Right lobe of liver (tissue), 6 donors: ENCODE measurements around the gene PHYH. TPM values are rescaled to one million over a fixed set of nuclear protein-coding genes. Genes with fewer than 3 reads are reported as not detected.
"Not testable (repeated sequence)": the region's sequence is repeated elsewhere in the genome, so short reads cannot be mapped to it uniquely, and the experiment has no call there.

Experiments
- ATAC-seq, 4 donors: fragments of 200-7000 bp; cut with Tn5 transposase; one replicate each; pipeline ENCODE4 v1.9.1; 2020; ENCODE audit warnings: mild to moderate bottlenecking in 4 of 4, moderate library complexity in 4 of 4
- DNase-seq, 3 donors: peaks; one replicate each; pipeline ENCODE4 v3.0.0-alpha.2; 2020
- H3K27ac ChIP-seq, 3 donors: fragments of 200-600 bp; one replicate each; pipeline ENCODE4 v1.8.0; 2022
- H3K27me3 ChIP-seq, 2 donors: fragments of 200-600 bp; one replicate each; pipeline ENCODE4 v1.8.0; 2022
- H3K36me3 ChIP-seq, 4 donors: fragments of 200-600 bp; sonication (generic) in 1 of 4; one replicate each; pipeline versions ENCODE4 v1.5.1 to v1.8.0; 2017 to 2022; ENCODE audit warnings: control low read depth in 1 of 4
- H3K4me1 ChIP-seq, 4 donors: fragments of 200-600 bp; sonication (generic) in 1 of 4; one replicate each; pipeline versions ENCODE4 v1.5.1 to v1.8.0; 2017 to 2022; ENCODE audit warnings: control low read depth in 1 of 4
- H3K4me3 ChIP-seq, 3 donors: fragments of 200-600 bp; one replicate each; pipeline ENCODE4 v1.8.0; 2022
- H3K9me3 ChIP-seq, 4 donors: fragments of 200-600 bp; sonication (generic) in 1 of 4; one replicate each; pipeline versions ENCODE4 v1.5.1 to v1.8.0; 2017 to 2022; ENCODE audit warnings: control low read depth in 1 of 4
- POLR2A ChIP-seq: fragments of 450-650 bp; IDR thresholded peaks from one replicate; pipeline ENCODE4 v1.6.1; 2017; ENCODE audit warnings: antibody characterized with exemption, mild to moderate bottlenecking
- WGBS: methylation state at CpG from one replicate; pipeline ENCODE4 v1.1.6; 2018; ENCODE audit warnings: low coverage, low lambda C conversion rate; ENCODE audit not compliant: insufficient coverage; ENCODE audit errors: missing lambda C conversion rate; 5-methylcytosine and 5-hydroxymethylcytosine counted together
- intact Hi-C, 2 donors: fragments of 100-400 bp; cut with DNase I; formaldehyde crosslinking; loops; one replicate each; pipeline versions ENCODE4 v1.11.2 to v1.14.1; 2022
- total RNA-seq, 6 experiments: library from RNA; depleted of rRNA in 2 of 6; stranded (reverse); fragments of >200 nt in 2 of 6; fragmentation: NEBNext Ultra II Directional in 3 of 6; extraction: Animal tissue kit (Norgen Biotek cat#: 25700) in 3 of 6; gene quantifications; one replicate each; pipeline versions ENCODE4 v1.1.0 to v1.2.4, GENCODE V29; 2016 to 2023
- TF ChIP-seq, protein P1 (sequence below), 4 donors: fragments of 200-600 bp in 3 of 4; fragments of 450-650 bp in 1 of 4; IDR thresholded peaks; one replicate each; pipeline versions ENCODE4 v1.5.1 to v1.8.0; 2016 to 2022; ENCODE audit warnings: antibody characterized with exemption in 4 of 4, mild to moderate bottlenecking in 2 of 4
- donor health status: DM: no; HTN: yes; CAD: no.
- donor health status: DM: no; HTN: no; CAD: no.
- donor health status: DM: no; HTN: no; CAD: no.
- donor health status: DM: no; HTN: yes; CAD: no.
- donor health status: DM: no; HTN: yes; CAD: no.

PHYH gene
- total RNA-seq, 6 experiments from 2014 or later = 76.8 to 204 (median 141) TPM

DNA sequence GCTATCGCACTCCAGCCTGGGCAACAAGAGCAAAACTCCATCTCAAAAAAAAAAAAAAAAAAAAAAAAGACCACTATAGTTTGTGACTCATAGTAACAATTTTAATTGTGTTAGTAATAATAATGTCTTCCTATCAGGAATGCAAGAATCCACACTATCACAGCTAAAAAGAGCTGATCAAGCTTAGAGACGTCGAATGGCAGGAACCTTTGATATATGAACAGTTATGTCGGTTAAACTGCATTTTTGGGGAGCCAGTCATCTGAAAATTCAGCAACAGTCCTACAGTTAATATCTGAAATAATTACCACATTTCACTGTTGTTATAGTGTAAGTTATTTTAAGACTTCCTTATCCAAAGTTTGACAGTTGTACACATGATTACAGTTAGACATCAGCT lies 8.8 kb downstream of the PHYH start:
- no peak for ATAC-seq
- Histone ChIP-seq H3K4me3 (no peak overlapping the region), H3K36me3 (peaks cover 0 to 42% (median 14%) of the 10 kb centered on the region in 4 donors), H3K27ac (peak overlapping the region in 1 of 3 donors; percentile 76), H3K9me3 (no peaks in the 10 kb centered on the region), H3K27me3 (no peaks in the 10 kb centered on the region), H3K4me1 (peaks cover 0 to 25% (median 0%) of the 10 kb centered on the region in 4 donors)
- intact Hi-C loops = no loop called here
- 88% methylated on average over 4 of the region's 4 CpGs for WGBS
- TF ChIP-seq POLR2A = no peak
- TF ChIP-seq, protein P1, sequence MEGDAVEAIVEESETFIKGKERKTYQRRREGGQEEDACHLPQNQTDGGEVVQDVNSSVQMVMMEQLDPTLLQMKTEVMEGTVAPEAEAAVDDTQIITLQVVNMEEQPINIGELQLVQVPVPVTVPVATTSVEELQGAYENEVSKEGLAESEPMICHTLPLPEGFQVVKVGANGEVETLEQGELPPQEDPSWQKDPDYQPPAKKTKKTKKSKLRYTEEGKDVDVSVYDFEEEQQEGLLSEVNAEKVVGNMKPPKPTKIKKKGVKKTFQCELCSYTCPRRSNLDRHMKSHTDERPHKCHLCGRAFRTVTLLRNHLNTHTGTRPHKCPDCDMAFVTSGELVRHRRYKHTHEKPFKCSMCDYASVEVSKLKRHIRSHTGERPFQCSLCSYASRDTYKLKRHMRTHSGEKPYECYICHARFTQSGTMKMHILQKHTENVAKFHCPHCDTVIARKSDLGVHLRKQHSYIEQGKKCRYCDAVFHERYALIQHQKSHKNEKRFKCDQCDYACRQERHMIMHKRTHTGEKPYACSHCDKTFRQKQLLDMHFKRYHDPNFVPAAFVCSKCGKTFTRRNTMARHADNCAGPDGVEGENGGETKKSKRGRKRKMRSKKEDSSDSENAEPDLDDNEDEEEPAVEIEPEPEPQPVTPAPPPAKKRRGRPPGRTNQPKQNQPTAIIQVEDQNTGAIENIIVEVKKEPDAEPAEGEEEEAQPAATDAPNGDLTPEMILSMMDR (IDR thresholded peaks at IDR 0.05) = no peak
- DNase-seq = no peak

DNA sequence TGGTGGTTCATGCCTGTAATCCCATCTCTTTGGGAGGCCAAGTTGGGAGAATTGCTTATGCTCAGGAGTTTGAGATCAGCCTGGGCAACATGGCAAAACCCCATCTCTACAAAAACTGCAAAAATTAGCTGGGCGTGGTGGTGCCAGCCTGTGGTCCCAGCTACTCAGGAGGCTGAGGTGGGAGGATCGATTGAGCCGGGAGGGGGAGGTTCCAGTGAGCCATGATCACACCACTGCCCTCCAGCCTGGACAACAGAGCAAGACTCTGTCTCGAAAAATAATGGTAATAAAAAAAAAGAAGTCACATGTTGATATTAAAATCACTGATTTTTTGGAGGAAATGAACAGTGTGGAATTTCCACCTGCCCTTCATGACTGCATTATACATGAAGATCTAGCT lies 15.8 kb downstream of the PHYH start:
- TF ChIP-seq POLR2A = no peak
- TF ChIP-seq, protein P1 (IDR thresholded peaks at IDR 0.05) = no peak
- peak overlapping the region in 2 of 3 donors; percentile 5 to 79 for H3K27ac ChIP-seq
- no peak overlapping the region for H3K4me3 ChIP-seq
- 69% methylated on average over 4 of the region's 4 CpGs for WGBS
- H3K27me3 ChIP-seq = no peaks in the 10 kb centered on the region
- no peak for DNase-seq
- H3K9me3 ChIP-seq = no peaks in the 10 kb centered on the region
- ATAC-seq = no peak
- H3K36me3 ChIP-seq = peaks cover 0 to 50% (median 6%) of the 10 kb centered on the region in 4 donors
- intact Hi-C loops = no loop called here
- H3K4me1 ChIP-seq = peaks cover 0 to 21% (median 5%) of the 10 kb centered on the region in 4 donors

DNA sequence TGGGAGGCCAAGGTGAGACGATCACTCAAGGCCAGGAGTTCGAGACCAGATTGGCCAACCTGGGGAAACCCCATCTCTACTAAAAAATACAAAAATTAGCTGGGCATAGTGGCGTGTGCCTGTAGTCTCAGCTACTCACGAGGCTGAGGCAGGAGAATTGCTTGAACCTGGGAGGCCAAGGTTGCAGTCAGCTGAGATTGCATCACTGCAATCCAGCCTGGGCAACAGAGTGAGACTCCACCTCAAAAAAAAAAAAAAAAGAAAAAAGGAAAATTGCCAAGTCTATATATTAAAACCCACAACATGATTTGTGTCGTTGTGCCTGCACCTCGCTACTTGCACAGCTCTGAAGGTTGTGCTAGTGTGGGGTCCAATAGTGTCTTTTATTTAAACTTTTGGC lies 17.5 kb downstream of the PHYH start:
- DNase-seq, H3K9me3 ChIP-seq, ATAC-seq, H3K4me3 ChIP-seq, intact Hi-C loops, H3K27me3 ChIP-seq: not testable (repeated sequence)
- Histone ChIP-seq H3K36me3 (peaks cover 0 to 47% (median 7%) of the 10 kb centered on the region in 4 donors), H3K4me1 (peaks cover 0 to 21% (median 5%) of the 10 kb centered on the region in 4 donors), H3K27ac (peak overlapping the region in 1 of 3 donors; percentile 79)
- WGBS = 58% methylated on average over 5 of the region's 6 CpGs

DNA sequence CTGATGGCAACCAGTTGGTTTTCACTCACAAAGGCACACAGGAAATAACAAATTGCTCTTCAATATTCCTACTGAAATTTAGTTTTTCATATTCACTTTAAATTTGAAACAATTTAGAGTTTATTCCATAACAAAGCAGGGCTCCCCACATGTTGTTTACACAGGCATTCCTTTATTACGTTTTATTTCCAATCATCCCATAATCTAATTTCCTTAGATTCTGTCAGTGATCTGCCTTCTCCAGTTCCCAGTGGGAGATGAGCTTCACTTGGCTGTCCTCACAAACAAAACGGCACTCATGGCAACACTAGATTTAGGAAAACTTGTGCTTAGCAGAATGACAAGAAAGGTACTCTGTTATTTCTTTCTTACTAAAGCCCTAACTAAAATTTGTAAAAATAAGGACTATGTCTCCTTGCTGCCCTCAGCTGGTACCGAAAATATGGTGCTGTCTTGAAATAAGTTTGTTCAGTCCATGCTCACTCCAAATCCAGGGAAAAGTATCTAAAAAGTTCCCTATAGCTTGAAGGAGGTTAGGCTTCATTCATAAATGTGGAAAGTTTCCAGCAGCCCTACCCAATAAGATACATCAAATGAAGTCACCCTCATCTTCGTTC lies 23.0 kb downstream of the PHYH start:
- TF ChIP-seq POLR2A = no peak
- TF ChIP-seq, protein P1 (IDR thresholded peaks at IDR 0.05) = peak in 2 of 4 donors; percentile 9 to 15
- ATAC-seq (no peak), DNase-seq (no peak)
- Histone ChIP-seq H3K4me3 (no peak overlapping the region), H3K9me3 (no peaks in the 10 kb centered on the region), H3K27ac (no peak overlapping the region), H3K36me3 (peaks cover 0 to 34% (median 7%) of the 10 kb centered on the region in 4 donors), H3K27me3 (no peaks in the 10 kb centered on the region), H3K4me1 (peaks cover 0 to 10% (median 4%) of the 10 kb centered on the region in 4 donors)
- intact Hi-C loops = no loop called here
- 48% methylated on average over 4 of the region's 4 CpGs for WGBS

DNA sequence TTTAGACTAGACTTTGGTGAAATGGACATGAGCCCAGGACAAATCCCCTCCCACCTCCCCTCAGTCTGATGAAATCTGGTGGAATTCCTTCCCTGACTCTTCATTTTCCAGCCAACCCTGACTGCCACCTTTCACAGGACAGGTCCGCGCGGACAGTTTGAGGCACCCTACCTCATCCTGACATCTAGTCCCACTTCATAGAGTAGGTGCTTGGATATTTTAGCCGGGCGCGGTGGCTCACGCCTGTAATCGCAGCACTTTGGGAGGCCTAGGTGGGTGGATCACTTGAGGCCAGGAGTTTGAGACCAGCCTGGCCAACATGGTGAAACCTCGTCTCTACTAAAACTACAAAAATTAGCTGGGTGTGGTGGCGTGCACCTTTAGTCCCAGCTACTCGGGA lies 23.7 kb downstream of the PHYH start:
- H3K4me3 ChIP-seq, H3K27me3 ChIP-seq, intact Hi-C loops, H3K9me3 ChIP-seq, ATAC-seq, H3K27ac ChIP-seq: not testable (repeated sequence)
- peaks cover 0 to 10% (median 4%) of the 10 kb centered on the region in 4 donors for H3K4me1 ChIP-seq
- H3K36me3 ChIP-seq = peaks cover 0 to 28% (median 7%) of the 10 kb centered on the region in 4 donors
- 88% methylated on average over 3 of the region's 11 CpGs for WGBS
- peak in 1 of 3 donors; percentile 37 for DNase-seq
